Measurements from ENCODE around the gene S100A13. TPM values are rescaled to one million over a fixed set of nuclear protein-coding genes. Genes with fewer than 3 reads are reported as not detected.
A peak's percentile ranks its signal among the peaks of the same experiment; 100 is the strongest.
"Not testable (repeated sequence)": the region's sequence is repeated elsewhere in the genome, so short reads cannot be mapped to it uniquely, and the experiment has no call there.

S100A13 gene
- total RNA-seq (10 to 100 TPM; 75.1 to 80.0 TPM), polyA plus RNA-seq (ENCODE audit: insufficient read length in 6 of 6) (100 to 1,000 TPM in 3 of 6 donors, 10 to 100 TPM in 3; 79.6 to 110 (median 93.6) TPM)
- long read RNA-seq, donor 1, partial matches to known transcripts: 140 of 142 reads
- long read RNA-seq, donor 1, other reads (novel, unspliced or antisense): 0 of 142 reads
- long read RNA-seq, donor 2, partial matches to known transcripts: 109 of 111 reads
- long read RNA-seq, donor 2, other reads (novel, unspliced or antisense): 0 of 111 reads
- long read RNA-seq, donor 3, partial matches to known transcripts: 109 of 135 reads
- long read RNA-seq, donor 3, other reads (novel, unspliced or antisense): 26 of 135 reads
- long read RNA-seq, donor 4, partial matches to known transcripts: 110 of 117 reads
- long read RNA-seq, donor 4, other reads (novel, unspliced or antisense): 2 of 117 reads
- long read RNA-seq, donor 5, partial matches to known transcripts: 119 of 121 reads
- long read RNA-seq, donor 5, other reads (novel, unspliced or antisense): 0 of 121 reads
- long read RNA-seq, donor 6, transcript S100A13-203 (3 exons, 579 nt): major isoform, 6 of 115 reads
- long read RNA-seq, donor 6, partial matches to known transcripts: 108 of 115 reads
- long read RNA-seq, donor 6, other reads (novel, unspliced or antisense): 0 of 115 reads
- long read RNA-seq, donor 7, partial matches to known transcripts: 54 of 56 reads
- long read RNA-seq, donor 7, other reads (novel, unspliced or antisense): 0 of 56 reads
- long read RNA-seq, donor 8, partial matches to known transcripts: 52 of 52 reads
- long read RNA-seq, donor 8, other reads (novel, unspliced or antisense): 0 of 52 reads
- long read RNA-seq, donor 9: 0 reads
- long read RNA-seq, donor 10, partial matches to known transcripts: 90 of 98 reads
- long read RNA-seq, donor 10, other reads (novel, unspliced or antisense): 4 of 98 reads
- long read RNA-seq, donor 11, partial matches to known transcripts: 29 of 30 reads
- long read RNA-seq, donor 11, other reads (novel, unspliced or antisense): 0 of 30 reads
- long read RNA-seq, donor 12, partial matches to known transcripts: 66 of 68 reads
- long read RNA-seq, donor 12, other reads (novel, unspliced or antisense): 0 of 68 reads

- Histone ChIP-seq H3K9me3 (no peaks in the 10 kb centered on the region), H3K27me3 (peaks cover 0 to 4% of the 10 kb centered on the region in 2 donors), H3K4me1 (peaks cover 0 to 55% of the 10 kb centered on the region in 2 donors), H3K4me3 (peak within 1 kb of the TSS; percentile 39 to 43), H3K27ac (peak within 1 kb of the TSS; percentile 85), H3K36me3 (no peaks in the 10 kb centered on the region)
- peak in 2 of 4 donors; percentile 82 to 88 for DNase-seq
- peak; percentile 85 for ATAC-seq
- intact Hi-C loops (cut with DNase I): no loop called here
- TF ChIP-seq CTCF (IDR thresholded peaks at IDR 0.05): peak in 1 of 2 donors; percentile 46
These were observed at the start of gene S100A13 for GRCh38 chr1:153626904-153627714. Gene S100A13, minus strand, starts transcription at chr1:153627505. Its CDS starts 1,033 bp downstream, at chr1:153626472.

GRCh38 chr1:153673511-153673910 lies 46.2 kb upstream of the S100A13 start:
- no peak for TF ChIP-seq CTCF (IDR thresholded peaks at IDR 0.05)
- Histone ChIP-seq H3K9me3 (no peaks in the 10 kb centered on the region), H3K4me3 (no peak overlapping the region), H3K4me1 (peaks cover 16 to 40% of the 10 kb centered on the region in 2 donors), H3K27ac (no peak overlapping the region), H3K36me3 (peaks cover 0 to 10% of the 10 kb centered on the region in 2 donors), H3K27me3 (peaks cover 0 to 8% of the 10 kb centered on the region in 2 donors)
- ATAC-seq: no peak
- DNase-seq: no peak
- intact Hi-C loops (cut with DNase I): loop anchor here in 1 of 2 donors (10.0 kb wide), 1 partner anchor 71 kb away; no protein-coding TSS in a partner anchor

- H3K9me3 ChIP-seq, H3K27me3 ChIP-seq: not testable (repeated sequence)
- Histone ChIP-seq H3K4me1 (peaks cover 9 to 37% of the 10 kb centered on the region in 2 donors), H3K36me3 (peaks cover 0 to 27% of the 10 kb centered on the region in 2 donors), H3K4me3 (peak overlapping the region; percentile 45 to 91), H3K27ac (peak overlapping the region; percentile 89 to 92)
- DNase-seq (peak in 3 of 4 donors; percentile 26 to 70 (median 53)), ATAC-seq (peak; percentile 26)
- intact Hi-C loops (cut with DNase I): loop anchor here in 1 of 2 donors (10.0 kb wide), 1 partner anchor 73 kb away; no protein-coding TSS in a partner anchor
These were observed 44.5 kb upstream of the S100A13 start for GRCh38 chr1:153671628-153672353.

GRCh38 chr1:153670859-153671627 lies 43.7 kb upstream of the S100A13 start, which contains the start of gene ILF2:
Gene ILF2, minus strand, starts transcription at chr1:153670993. Its CDS starts 71 bp downstream, at chr1:153670922.
- Histone ChIP-seq H3K4me1 (peaks cover 9 to 37% of the 10 kb centered on the region in 2 donors), H3K9me3 (no peaks in the 10 kb centered on the region), H3K36me3 (peaks cover 0 to 34% of the 10 kb centered on the region in 2 donors), H3K27ac (peak within 1 kb of the TSS; percentile 89 to 92), H3K4me3 (peak within 1 kb of the TSS; percentile 89 to 91), H3K27me3 (no peaks in the 10 kb centered on the region)
- ATAC-seq (peak; percentile 94), DNase-seq (peak; percentile 91 to 99 (median 98))
- TF ChIP-seq CTCF (IDR thresholded peaks at IDR 0.05): no peak
- intact Hi-C loops (cut with DNase I): loop anchor here in 1 of 2 donors (10.0 kb wide), 1 partner anchor 74 kb away; no protein-coding TSS in a partner anchor

Data from left lung (tissue), 14 donors.